NCI-H82 treated with DMSO at 0.1 percent for 48 hours (cell line): ENCODE results near the gene TMLHE.
"Not testable (repeated sequence)": the region's sequence is repeated elsewhere in the genome, so short reads cannot be mapped to it uniquely, and the experiment has no call there.

ENCODE experiments used
- DNase-seq: peaks from one replicate; lab custom pipeline; 2025; ENCODE audit not compliant: unreplicated experiment; lab: John Stamatoyannopoulos, UW

The TMLHE gene, protein sequence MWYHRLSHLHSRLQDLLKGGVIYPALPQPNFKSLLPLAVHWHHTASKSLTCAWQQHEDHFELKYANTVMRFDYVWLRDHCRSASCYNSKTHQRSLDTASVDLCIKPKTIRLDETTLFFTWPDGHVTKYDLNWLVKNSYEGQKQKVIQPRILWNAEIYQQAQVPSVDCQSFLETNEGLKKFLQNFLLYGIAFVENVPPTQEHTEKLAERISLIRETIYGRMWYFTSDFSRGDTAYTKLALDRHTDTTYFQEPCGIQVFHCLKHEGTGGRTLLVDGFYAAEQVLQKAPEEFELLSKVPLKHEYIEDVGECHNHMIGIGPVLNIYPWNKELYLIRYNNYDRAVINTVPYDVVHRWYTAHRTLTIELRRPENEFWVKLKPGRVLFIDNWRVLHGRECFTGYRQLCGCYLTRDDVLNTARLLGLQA

DNA sequence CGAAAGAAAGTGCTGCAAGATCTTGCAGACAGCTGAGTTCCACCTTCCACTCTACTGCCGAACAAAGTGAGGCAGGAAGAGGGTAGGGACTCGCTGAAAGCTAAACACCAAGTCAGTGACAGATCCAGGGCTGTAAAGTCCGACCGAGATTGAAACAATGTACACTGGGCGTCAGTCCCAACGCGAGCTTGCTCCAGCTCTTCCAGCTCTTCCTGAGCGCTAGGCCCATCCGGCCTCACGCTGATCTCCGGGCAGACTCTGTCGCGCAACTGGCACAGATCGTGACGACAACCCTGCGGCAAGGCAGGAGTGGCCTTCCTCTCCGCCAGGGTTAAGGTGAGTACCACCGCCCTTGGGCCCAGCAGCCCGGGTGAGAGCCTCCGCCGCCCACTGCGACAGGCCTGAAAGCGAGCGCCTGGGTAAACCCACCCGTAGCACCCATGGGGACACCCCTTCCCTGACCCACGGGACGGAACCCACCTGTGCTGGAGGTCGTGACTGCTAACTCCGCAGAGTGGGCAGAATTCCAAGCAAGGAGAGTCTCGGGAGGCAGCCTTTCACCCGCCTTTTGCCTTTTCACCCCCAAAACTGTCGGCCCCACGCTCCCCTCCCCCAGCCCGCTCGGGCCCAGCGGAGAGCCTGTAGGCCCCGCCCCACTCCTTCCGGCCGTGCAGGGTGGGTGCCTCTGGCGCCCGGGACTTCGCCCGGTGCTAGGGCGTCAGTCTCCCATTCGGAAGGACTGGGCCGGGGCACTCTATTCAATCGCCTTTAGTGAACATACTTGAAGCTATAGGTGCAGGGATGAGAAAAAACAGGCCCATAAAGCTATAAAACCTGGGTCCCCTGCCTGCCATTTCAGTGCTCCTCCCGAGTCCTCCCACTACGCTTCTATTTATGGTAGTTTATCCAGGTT lies at the start of gene TMLHE, which contains the start of gene SPRY3:
TMLHE (minus strand) TSS at position 641 of the 913 bp plus-strand sequence. CDS start 67,676 bp downstream, outside the sequence.
SPRY3 (plus strand) TSS at position 275 of the 913 bp plus-strand sequence.
- peak; percentile 43 for DNase-seq

DNA sequence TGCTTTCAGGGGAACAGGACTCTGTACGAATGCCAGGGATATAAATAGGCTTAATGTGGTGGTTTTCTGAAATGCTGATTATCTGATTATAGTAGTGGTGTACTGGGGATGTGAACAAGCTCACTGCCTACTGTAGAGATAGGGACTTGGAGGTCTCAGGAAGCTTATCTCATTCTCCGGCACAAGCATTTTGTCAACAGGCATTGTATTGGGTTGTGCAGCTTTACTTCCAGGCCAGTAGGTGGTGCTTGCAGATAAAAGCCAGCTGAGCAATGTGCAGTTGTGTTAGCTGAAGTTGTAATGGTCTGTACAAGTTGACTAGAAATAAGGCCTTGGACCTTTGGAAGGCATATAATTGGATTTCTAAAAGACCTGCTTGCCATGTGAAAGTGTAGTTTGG lies 49.5 kb upstream of the TMLHE start:
- DNase-seq, result no peak

DNA sequence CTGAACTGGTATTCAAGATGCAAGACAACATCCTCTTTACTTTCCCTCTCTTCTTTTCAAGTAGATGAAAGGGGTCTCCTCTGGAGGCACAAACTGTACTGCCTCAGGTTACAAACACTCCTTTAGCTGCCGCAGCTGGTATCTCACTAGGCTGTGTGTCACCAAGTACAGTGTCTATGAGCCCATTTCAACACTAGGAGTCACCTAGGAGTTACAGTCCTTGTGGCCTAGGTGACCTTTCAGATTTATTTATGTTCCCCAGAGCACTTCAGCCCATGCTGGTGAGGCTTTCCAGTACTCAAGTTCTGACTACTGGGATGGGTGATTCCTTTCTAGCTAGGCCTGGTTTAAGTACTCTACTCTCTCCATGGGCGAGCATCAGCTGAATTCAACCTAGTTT lies 32.4 kb upstream of the TMLHE start:
- no peak for DNase-seq

DNA sequence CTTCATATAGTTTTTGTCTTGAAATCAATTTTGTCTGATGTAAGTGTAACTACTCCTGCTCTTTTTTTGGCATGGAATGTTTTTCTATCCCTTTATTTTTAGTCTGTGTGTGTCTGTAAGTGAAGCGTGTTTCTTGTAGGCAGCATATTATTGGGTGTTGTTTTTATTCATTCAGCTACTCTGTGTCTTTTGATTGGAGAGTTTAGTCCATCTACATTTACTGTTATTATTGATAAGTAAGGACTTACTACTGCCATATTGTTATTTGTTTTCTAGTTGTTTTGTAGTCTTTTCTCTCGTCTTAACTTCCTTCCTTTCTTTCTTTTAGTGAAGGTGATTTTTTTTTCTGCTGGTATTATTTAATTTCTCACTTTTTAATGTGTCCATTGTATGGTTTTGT lies 30.5 kb upstream of the TMLHE start:
- no peak for DNase-seq

DNA sequence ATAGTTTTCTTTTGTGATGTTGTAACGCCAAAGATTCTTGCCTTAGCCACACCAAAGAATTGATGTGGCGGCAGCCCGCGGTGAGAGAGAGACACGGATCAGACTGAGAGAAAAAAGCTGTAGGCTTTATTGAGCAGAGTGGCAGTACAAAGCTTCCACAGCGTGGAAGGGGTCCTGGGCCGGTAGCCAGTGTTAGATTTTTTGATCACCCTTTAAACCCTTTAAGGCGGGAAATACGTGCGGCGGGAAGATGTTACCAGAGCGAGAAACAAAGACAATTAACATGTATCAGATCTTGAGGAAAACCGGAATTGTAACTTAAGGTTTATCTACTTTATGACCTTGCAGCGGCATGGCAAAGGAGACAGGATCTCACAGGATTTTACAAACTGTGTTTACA lies 28.6 kb upstream of the TMLHE start:
- not testable (repeated sequence) for DNase-seq

DNA sequence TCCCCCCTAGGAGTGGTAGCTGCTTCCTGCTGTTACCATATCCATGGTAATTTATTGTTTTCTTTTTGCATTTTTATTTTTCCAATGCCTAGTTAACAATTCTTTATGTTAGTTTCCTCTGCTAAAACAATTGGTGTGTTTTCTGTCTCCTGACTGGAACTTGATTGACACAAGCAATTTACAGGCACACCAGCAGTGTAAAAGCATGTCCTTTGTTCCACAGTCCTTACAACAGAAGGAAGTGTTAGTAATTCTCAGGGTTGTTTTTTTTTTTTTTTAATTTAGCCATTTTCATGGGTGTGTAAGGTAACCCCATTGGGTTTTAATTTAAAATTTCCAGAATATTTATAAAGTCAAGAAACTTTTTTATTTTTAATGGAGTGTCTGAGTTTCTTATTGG lies 25.0 kb upstream of the TMLHE start:
- DNase-seq, result no peak

DNA sequence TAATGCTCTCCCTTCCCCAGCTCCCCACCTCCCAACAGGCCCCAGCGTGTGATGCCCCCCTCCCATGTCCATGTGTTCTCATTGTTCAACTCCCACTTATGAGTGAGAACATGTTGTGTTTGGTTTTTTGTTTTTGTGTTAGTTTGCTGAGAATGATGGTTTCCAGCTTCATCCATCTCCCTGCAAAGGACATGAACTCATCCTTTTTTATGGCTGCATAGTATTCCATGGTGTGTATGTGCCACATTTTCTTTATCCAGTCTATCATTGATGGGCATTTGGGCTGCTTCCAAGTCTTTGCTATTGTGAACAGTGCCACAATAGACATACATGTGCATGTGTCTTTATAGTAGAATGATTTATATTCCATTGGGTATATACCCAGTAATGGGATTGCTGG lies 22.3 kb upstream of the TMLHE start:
- not testable (repeated sequence) for DNase-seq

DNA sequence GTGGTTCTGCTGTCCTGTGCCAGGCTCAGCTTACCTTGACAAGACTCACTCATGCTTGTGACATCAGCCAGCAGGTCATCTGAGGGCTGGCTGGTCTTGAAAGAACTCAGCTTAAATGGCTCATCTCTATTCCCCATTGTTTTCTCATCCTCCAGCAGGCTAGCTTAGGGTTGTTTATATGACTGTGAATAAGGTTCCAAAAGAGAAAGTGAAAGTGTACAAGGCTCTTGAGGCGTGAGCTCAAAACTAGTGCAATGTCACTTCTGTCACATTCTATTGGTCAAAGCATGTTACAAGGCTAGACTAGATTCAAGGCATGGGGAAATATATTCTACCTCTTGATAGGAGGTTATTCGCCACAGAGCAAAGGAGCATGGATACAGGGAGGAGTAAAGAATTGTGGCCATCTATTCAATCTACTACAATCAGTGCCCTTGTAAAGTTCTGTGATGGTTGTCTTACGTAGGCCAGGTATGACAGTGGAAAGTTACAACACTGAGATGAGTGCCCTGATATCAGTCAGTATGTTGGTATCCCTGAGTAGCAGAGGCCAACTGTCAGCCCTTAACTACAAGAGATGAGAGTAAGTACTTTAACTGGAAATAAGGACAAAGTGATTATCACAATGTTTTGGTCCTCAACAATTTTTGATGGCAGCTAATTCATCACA lies 19.8 kb upstream of the TMLHE start:
- DNase-seq, result no peak

DNA sequence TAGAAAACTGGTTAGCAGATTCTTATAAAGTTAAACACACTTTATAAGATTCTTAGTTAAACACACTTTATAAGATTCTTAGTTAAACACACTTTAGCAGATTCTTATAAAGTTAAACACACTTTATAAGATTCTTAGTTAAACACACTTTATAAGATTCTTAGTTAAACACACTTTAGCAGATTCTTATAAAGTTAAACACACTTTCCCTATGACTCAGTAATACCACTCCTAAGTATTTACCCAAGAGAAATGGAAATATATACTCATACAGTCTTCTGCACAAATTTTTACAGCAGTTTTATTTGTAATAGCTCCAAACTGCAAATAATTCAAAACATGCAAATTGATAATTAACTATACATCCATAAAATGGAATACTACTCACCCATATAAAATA lies 7.4 kb upstream of the TMLHE start:
- DNase-seq, result not testable (repeated sequence)

DNA sequence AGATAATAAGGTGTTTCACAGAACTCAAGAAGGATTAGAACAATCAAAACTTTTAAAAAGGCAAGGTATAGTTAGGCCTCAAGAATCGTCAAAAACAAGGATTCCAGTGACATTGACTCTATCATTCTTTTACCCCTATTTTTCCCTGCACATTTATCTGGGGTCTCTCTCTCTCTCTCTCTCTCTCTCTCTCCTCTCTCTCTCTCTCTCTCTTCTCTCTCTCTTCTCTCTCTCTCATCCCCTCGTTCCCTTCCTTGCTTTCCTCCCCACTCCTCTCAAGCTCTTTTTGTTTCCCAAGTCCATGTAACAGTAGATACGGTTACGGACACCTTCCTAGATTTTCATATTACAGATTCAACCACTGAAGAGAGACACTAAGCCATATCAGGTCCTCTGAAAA lies 3.2 kb upstream of the TMLHE start:
- no peak for DNase-seq

DNA sequence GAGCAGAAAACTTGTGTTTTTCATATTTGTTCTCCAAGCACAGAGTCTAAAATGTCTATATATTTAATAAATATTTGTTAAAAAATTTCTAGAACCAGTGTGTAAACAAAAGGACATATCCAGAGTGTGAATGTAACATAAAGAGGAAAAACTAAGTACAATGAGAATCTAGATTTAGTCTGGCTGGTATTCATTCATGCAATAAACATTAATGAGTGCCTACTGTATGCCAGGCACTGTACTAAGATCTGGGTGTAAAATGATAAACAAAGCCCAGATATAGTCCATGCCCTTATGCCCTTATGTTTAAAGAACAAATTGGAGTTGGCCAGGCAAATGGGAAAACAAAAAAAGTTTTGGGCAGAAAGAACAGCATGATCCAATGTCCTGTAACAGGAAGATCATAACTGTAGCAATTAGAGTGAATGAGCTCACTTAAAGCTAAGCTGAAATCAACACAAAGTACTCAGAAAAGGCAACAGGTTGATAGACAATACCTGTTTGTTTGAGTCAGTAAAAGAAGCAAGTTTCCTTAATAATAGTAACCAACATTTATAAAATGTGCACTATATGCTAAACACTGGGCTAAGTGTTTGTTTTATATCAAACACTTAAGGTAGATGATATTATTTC lies 1.3 kb upstream of the TMLHE start:
- no peak for DNase-seq

DNA sequence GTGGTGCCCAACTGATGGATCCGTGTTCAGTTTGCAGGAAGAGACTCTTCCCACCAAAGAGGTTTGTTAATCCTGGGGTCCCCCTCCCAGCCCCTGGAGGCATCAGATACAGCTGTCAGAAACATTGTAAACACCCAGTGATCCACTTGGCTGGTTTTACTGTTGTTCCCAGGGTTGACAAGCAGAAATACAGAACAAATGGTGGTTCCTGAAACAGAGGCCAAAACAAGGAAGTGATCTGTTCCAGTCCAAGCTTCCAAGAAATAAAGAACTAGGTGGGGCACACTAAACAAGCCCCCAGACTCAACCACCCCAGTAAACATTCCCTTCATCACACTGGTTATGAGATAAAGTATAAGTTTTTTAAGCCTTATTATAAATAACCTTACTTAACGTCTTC lies 1.4 kb downstream of the TMLHE start:
- no peak for DNase-seq

DNA sequence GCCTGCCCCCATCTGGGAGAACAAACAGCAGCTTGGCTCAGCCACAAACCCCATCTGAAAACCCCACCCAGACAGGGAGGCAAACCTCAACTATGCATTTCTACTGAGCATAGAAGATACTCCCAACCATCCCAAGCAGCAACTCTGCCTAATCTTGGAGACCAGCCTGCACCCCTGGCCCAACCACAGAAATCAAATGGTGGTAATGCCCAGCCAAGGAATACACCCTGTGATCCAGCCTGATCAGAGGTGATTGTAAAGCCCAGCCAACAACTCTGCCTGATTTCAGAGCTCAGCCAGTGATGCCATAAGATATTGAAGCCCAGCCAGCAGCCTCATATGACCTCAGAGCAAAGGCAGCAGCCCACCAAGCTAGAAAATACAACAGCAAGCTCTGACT lies 19.8 kb downstream of the TMLHE start:
- no peak for DNase-seq

DNA sequence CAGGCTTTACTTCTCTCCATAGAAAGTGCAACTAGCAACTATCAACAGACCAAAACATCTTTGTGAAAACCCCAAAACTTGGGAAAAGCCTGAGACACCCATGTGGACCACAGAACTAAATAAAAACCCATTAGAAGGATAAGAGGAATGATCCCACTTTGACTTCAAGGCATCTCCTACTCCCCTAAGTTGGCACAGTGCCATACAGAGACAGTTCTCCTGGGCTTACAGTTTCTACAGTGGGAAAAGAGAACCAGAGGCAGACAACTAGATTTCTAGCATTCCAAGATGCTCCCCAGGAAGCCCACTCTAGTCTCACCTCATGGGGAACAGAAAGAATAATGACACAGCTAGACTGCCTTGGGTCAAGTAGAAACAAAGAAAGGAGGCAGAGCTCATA lies 20.4 kb downstream of the TMLHE start:
- DNase-seq, result no peak

DNA sequence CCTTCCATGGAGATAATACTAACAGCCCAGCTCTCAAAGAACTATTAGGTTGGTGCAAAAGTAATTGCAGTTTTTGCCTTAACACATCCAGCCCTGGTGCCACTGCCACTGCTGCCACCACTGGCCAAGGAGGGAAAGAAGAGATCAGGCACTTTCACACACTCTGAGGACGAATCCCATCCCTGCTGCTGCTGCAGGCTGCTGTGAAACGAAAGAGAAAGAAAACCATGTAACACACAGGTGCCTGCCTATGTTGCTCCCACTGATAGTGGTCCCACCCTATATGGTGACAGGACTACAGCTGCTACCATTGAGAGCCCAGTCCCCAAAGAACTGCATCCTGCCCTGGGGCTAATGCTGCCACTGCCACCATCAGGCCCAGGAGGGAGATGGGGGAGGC lies 35.1 kb downstream of the TMLHE start:
- no peak for DNase-seq

DNA sequence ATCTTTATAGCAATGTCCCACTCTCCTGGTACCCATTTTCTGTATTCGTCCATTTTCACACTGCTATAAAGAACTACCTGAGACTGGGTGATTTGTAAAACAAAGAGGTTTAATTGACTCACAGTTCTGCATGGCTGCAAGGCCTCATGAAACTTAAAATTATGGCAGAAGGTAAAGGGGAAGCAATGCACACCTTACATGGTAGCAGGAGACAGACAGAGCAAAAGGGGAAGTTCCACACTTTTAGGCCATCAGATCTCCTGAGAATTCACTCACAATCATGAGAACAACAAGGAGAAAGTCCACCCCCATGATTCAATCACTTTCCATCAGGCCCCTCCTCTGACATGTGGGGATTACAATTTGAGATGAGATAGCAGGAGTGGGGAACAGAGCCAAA lies 49.7 kb downstream of the TMLHE start:
- DNase-seq, result no peak

DNA sequence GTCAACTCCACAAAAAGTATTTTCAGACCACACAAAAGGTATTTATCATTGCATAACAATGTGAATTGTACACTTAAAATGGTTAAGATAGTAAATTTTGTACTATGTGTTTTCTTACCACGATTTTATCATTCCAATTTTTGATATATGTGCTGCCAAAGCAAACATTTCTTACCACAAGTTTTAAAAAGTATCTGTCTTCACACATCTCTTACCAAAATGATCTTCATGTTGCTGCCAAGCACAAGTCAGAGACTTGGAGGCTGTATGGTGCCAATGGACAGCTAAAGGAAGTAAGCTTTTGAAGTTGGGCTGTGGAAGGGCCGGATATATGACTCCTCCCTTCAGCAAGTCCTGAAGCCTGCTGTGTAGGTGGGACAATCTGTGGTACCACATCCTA lies 67.9 kb downstream of the TMLHE start:
- no peak for DNase-seq

DNA sequence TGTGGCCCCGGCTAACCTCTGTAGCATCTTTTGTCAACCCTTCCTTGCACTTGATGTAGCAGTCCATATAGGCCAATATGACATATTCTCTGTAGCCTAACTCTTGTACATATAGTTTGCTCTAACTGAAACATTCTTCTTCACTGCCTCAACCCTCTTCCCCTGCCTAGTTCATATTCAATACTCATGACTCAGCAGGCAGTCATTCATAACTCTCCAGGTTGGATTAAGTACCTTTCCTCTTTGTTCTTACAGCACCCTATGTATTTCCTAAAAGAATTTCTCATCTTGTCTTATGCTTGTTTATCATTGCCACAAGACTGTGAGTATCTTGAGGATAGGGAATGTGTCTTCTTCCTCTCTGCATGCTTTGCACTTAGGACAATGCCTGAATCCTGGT lies 76.9 kb downstream of the TMLHE start:
- DNase-seq, result no peak

DNA sequence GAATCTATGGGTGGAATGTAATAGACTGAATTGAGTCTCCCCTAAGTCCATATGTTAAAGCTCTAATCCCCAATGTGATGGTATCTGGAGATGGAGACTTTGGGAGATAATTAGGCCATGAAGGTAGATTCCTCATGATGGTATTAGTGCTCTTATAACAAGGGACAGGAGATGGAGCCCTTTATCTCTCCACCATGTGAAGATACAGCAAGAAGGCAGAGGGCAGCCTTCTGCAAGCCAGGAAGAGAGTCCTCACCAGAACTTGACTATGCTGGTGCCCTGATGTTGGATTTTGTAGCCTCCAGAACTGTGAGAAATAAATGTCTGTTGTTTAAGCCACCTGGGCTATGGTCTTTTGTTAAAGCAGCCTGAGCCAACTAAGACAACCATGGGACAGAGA lies 78.0 kb downstream of the TMLHE start:
- no peak for DNase-seq

DNA sequence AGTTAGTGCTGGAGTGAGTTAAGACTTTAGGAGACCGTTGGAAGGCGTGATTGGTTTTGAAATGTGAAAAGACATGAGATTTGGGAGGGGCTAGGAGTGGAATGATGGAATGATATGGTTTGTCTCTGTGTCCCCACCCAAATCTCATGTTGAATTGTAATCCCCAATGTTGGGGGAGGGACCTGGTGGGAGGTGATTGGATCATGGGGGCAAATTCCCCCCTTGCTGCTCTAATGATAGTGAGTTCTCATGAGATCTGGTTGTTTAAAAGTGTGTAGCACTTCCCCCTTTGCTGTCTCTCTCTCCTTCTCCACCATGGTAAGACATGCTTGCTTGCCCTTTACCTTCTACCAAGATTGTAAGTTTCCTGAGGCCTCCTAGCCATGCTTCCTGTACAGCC lies 85.7 kb downstream of the TMLHE start:
- not testable (repeated sequence) for DNase-seq

DNA sequence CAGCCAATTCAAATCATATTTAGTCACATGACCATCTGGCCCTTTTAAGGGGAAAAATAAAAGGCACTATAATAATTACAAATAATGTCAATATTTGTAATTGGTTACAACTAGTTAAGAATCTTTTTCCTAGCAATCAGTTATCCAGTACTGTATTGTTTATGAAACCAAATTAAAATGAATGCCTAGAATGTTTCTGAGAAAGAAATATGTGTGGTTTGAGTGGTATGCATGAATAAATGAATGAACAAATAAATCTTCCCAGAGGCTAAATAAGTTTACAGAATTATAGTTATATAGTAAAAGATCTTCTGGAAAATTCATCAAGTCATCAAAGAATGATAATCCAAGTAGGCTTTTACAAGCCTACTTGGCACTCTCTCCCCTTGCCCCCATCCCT lies 98.5 kb downstream of the TMLHE start:
- DNase-seq, result no peak
